GM12878 (cell line): Measurements from ENCODE around the gene NBPF14. TPM values are rescaled to one million over a fixed set of nuclear protein-coding genes. Genes with fewer than 3 reads are reported as not detected.
"Not testable (repeated sequence)": the region's sequence is repeated elsewhere in the genome, so short reads cannot be mapped to it uniquely, and the experiment has no call there.

ENCODE experiments used
- ATAC-seq: fragments of 200-7000 bp; cut with Tn5 transposase; 3 replicates; pipeline ENCODE4 v1.9.1; 2020; ENCODE audit warnings: mild to moderate bottlenecking, moderate library complexity
- BruUV-seq: library from RNA; stranded (reverse); fragments of 400-500 nt; replicated peaks from 2 replicates; lab custom pipeline; 2021; lab: Mats Ljungman, UMichigan
- CTCF ChIA-PET: fragments of 300-600 bp; sonication (Branson Sonifier 250); formaldehyde crosslinking; extraction: SDS; loops from one replicate; lab custom pipeline; 2021; ENCODE audit warnings: inconsistent platforms; lab: Yijun Ruan, JAX
- POLR2A ChIA-PET: fragments of 350-600 bp; formaldehyde crosslinking; extraction: SDS; loops from one replicate; lab custom pipeline; 2021; ENCODE audit warnings: inconsistent platforms; lab: Charles Lee
- RAD21 ChIA-PET: fragments of 300-600 bp; sonication (Branson Sonifier 250); formaldehyde crosslinking; loops from one replicate; lab custom pipeline; 2023; ENCODE audit warnings: antibody characterized with exemption; ENCODE audit not compliant: unreplicated experiment; lab: Charles Lee
- SMC1A ChIA-PET: fragments of 300-600 bp; sonication (Branson Sonifier 250); formaldehyde crosslinking; loops from one replicate; lab custom pipeline; 2023; ENCODE audit not compliant: unreplicated experiment, uncharacterized antibody; lab: Charles Lee
- DNase-seq: peaks from one replicate; pipeline ENCODE4 v3.0.0-alpha.2; 2011; ENCODE audit warnings: low read depth, low spot score
- FAIRE-seq: peaks from 3 replicates; lab custom pipeline; 2011; peaks lifted over from hg19 to GRCh38; lab: Jason Lieb, UNC
- H2AFZ ChIP-seq: 2 replicates; pipeline ENCODE4 v1.6.0; 2011; ENCODE audit warnings: low read depth, low read length, control low read depth; ENCODE audit not compliant: control insufficient read depth
- H3K27ac ChIP-seq: 2 replicates; pipeline ENCODE4 v1.5.1; 2011; ENCODE audit warnings: control low read depth; ENCODE audit not compliant: control insufficient read depth, insufficient read depth
- H3K27me3 ChIP-seq, 2 experiments: replicated peaks in 1 of 2; 2 replicates each; pipeline versions ENCODE4 v1.6.0 to v1.6.1; 2011; ENCODE audit warnings: low read length in 1 of 2; ENCODE audit not compliant: control insufficient read depth in 2 of 2, insufficient read depth in 2 of 2
- H3K36me3 ChIP-seq, 2 experiments: 2 replicates each; pipeline ENCODE4 v1.5.1; 2011; ENCODE audit warnings: low read length in 1 of 2; ENCODE audit not compliant: control insufficient read depth in 2 of 2, insufficient read depth in 2 of 2
- H3K4me1 ChIP-seq: 2 replicates; pipeline ENCODE4 v1.6.1; 2011; ENCODE audit warnings: mild to moderate bottlenecking, low read length, moderate library complexity, mixed read lengths; ENCODE audit not compliant: control insufficient read depth, insufficient read depth
- H3K4me2 ChIP-seq: 2 replicates; pipeline ENCODE4 v1.6.0; 2011; ENCODE audit warnings: control low read depth; ENCODE audit not compliant: control insufficient read depth, insufficient read depth
- H3K4me3 ChIP-seq: fragments of 200-600 bp; sonication (generic); 2 replicates; pipeline ENCODE4 v1.5.1; 2016
- H3K79me2 ChIP-seq: 2 replicates; pipeline ENCODE4 v1.6.0; 2011; ENCODE audit warnings: low read length; ENCODE audit not compliant: control insufficient read depth, insufficient read depth
- H3K9ac ChIP-seq: 2 replicates; pipeline ENCODE4 v1.8.0; 2011; ENCODE audit warnings: low read length, control low read depth, mixed read lengths; ENCODE audit not compliant: control insufficient read depth, insufficient read depth
- H3K9me3 ChIP-seq: replicated peaks from 3 replicates; pipeline ENCODE4 v1.5.1; 2011; ENCODE audit warnings: mild to moderate bottlenecking, low read length; ENCODE audit not compliant: control insufficient read depth, insufficient read depth
- H4K20me1 ChIP-seq: 2 replicates; pipeline ENCODE4 v1.6.0; 2011; ENCODE audit not compliant: control insufficient read depth, insufficient read depth
- WGBS: methylation state at CpG from one replicate; pipeline ENCODE4 v1.1.6; 2016; ENCODE audit warnings: low lambda C conversion rate; ENCODE audit not compliant: insufficient replicate concordance, insufficient coverage; ENCODE audit errors: missing lambda C conversion rate; 5-methylcytosine and 5-hydroxymethylcytosine counted together
- in situ Hi-C: fragments of 300-500 bp; cut with MboI; formaldehyde crosslinking; loops from 9 replicates; pipeline ENCODE4 v1.14.3; 2018; ENCODE audit warnings: mixed read lengths
- intact Hi-C: fragments of 100-400 bp; cut with micrococcal nuclease; formaldehyde crosslinking; loops from one replicate; pipeline ENCODE4 v1.14.2; 2022; ENCODE audit not compliant: unreplicated experiment
- polyA plus RNA-seq, 11 experiments: library from polyadenylated mRNA; depleted of rRNA in 4 of 11; unstranded in 6 of 11; stranded (reverse) in 5 of 11; fragments of >200 nt; fragmentation: Nextera tagmentation in 4 of 11; fragmentation: Illumina TruSeq in 1 of 11; extraction: Ambion mirVana in 4 of 11; extraction: Trizol in 1 of 11; gene quantifications; 1 replicate in 1 of 11; 2 replicates in 10 of 11; pipeline versions ENCODE4 v1.2.1 to v1.2.3, GENCODE V29; 2011 to 2016; ENCODE audit warnings: inconsistent platforms in 2 of 11, missing spikeins in 2 of 11, low read depth in 1 of 11
- total RNA-seq, 4 experiments: library from RNA; depleted of rRNA in 3 of 4; stranded (reverse); fragments of >200 nt in 3 of 4; fragmentation: Illumina TruSeq in 1 of 4; extraction: Trizol in 1 of 4; gene quantifications; 2 replicates each; pipeline versions ENCODE4 v1.2.1 to v1.2.3, GENCODE V29; 2013 to 2021

The NBPF14 gene
- total and polyA plus RNA-seq, 10 of the 15 experiments (the other 5 are each of a cell fraction or from before 2014, with no cell fraction given) = 0.05 to 6.6 (median 0.81) TPM

GRCh38 chr1:148605266-148605665, 9.5 kb upstream of the NBPF14 start:
- H3K27me3 ChIP-seq, H3K4me1 ChIP-seq, POLR2A ChIA-PET, DNase-seq, H4K20me1 ChIP-seq, H3K9me3 ChIP-seq, H3K27ac ChIP-seq, CTCF ChIA-PET, SMC1A ChIA-PET, BruUV-seq, H3K79me2 ChIP-seq, H3K36me3 ChIP-seq, FAIRE-seq, H2AFZ ChIP-seq, intact Hi-C loops, H3K4me2 ChIP-seq, H3K9ac ChIP-seq, H3K4me3 ChIP-seq, in situ Hi-C loops, ATAC-seq, RAD21 ChIA-PET: not testable (repeated sequence)
- WGBS = 100% methylated on average over 1 of the region's 2 CpGs

DNA sequence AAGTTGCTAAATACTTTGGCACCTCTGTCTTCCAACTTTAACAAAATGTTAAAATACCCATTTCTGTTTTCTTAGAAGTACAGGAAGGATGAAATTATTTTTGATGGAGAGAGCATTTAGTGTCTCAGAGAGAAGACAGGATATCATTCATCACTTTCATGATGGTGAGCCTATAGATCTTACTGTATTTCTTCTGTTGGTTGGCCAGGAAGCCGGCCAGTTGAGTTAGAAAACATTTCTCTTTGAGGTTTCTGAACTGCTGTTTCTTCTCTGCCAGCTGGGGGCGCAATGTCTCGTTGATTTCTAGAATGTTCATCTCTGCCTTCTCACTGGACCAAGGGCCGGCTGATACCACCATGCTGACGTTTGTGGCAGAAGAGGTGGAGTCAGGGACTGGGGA, 451 bp downstream of the NBPF14 start:
- BruUV-seq, intact Hi-C loops, H3K9me3 ChIP-seq, H4K20me1 ChIP-seq, H3K4me2 ChIP-seq, in situ Hi-C loops, H3K4me3 ChIP-seq, H3K27me3 ChIP-seq, ATAC-seq, POLR2A ChIA-PET, RAD21 ChIA-PET, H3K79me2 ChIP-seq, DNase-seq, H3K27ac ChIP-seq, H2AFZ ChIP-seq, CTCF ChIA-PET, H3K9ac ChIP-seq, H3K4me1 ChIP-seq, FAIRE-seq, SMC1A ChIA-PET, H3K36me3 ChIP-seq: not testable (repeated sequence)
- 69% methylated on average over 1 of the region's 5 CpGs for WGBS

- H3K27ac ChIP-seq, BruUV-seq, DNase-seq, H3K27me3 ChIP-seq, FAIRE-seq, H4K20me1 ChIP-seq, ATAC-seq, H3K79me2 ChIP-seq, H3K4me1 ChIP-seq, H3K36me3 ChIP-seq, H2AFZ ChIP-seq, H3K9ac ChIP-seq, SMC1A ChIA-PET, intact Hi-C loops, H3K9me3 ChIP-seq, H3K4me2 ChIP-seq, POLR2A ChIA-PET, CTCF ChIA-PET, in situ Hi-C loops, RAD21 ChIA-PET, H3K4me3 ChIP-seq: not testable (repeated sequence)
- 89% methylated on average over 5 of the region's 5 CpGs for WGBS
Observed at GRCh38 chr1:148591098-148591497, 4.7 kb downstream of the NBPF14 start.

GRCh38 chr1:148532158-148532557, 63.7 kb downstream of the NBPF14 start:
- H3K27ac ChIP-seq, H4K20me1 ChIP-seq, CTCF ChIA-PET, H3K4me2 ChIP-seq, POLR2A ChIA-PET, FAIRE-seq, intact Hi-C loops, H3K79me2 ChIP-seq, H3K9me3 ChIP-seq, H3K4me1 ChIP-seq, DNase-seq, H3K36me3 ChIP-seq, H3K9ac ChIP-seq, ATAC-seq, H3K4me3 ChIP-seq, H3K27me3 ChIP-seq, RAD21 ChIA-PET, SMC1A ChIA-PET, H2AFZ ChIP-seq, BruUV-seq, in situ Hi-C loops: not testable (repeated sequence)
- WGBS = 81% methylated on average over 2 of the region's 4 CpGs
